Ishikawa (cell line): Measurements from ENCODE around the gene CYBA.
A peak's percentile ranks its signal among the peaks of the same experiment; 100 is the strongest.

ENCODE experiments used
- CEBPB ChIP-seq: IDR thresholded peaks from 2 replicates; pipeline ENCODE4 v1.6.1; 2012
- CREB1 ChIP-seq: IDR thresholded peaks from 2 replicates; pipeline ENCODE4 v1.6.1; 2012; ENCODE audit warnings: low read depth
- EGR1 ChIP-seq: IDR thresholded peaks from 2 replicates; pipeline ENCODE4 v1.6.1; 2012
- EP300 ChIP-seq: IDR thresholded peaks from 2 replicates; pipeline ENCODE4 v1.6.1; 2012; ENCODE audit warnings: borderline replicate concordance
- FOXM1 ChIP-seq: IDR thresholded peaks from 2 replicates; pipeline ENCODE4 v1.6.1; 2012; ENCODE audit warnings: low read depth, borderline replicate concordance
- MAX ChIP-seq: IDR thresholded peaks from 2 replicates; pipeline ENCODE4 v1.6.1; 2012
- NFIC ChIP-seq: IDR thresholded peaks from 2 replicates; pipeline ENCODE4 v1.6.1; 2012
- RAD21 ChIP-seq: IDR thresholded peaks from 2 replicates; pipeline ENCODE4 v1.6.1; 2012; ENCODE audit warnings: low read depth
- TAF1 ChIP-seq: IDR thresholded peaks from 2 replicates; pipeline ENCODE4 v1.6.1; 2012; ENCODE audit warnings: low read depth, mild to moderate bottlenecking
- TCF12 ChIP-seq: IDR thresholded peaks from 2 replicates; pipeline ENCODE4 v1.6.1; 2012; ENCODE audit warnings: low read depth
- TEAD4 ChIP-seq: IDR thresholded peaks from 2 replicates; pipeline ENCODE4 v1.6.1; 2012
- USF1 ChIP-seq: IDR thresholded peaks from 2 replicates; pipeline ENCODE4 v1.6.1; 2012
- YY1 ChIP-seq: IDR thresholded peaks from 2 replicates; pipeline ENCODE4 v1.6.1; 2012; ENCODE audit warnings: low read depth
- ZBTB7A ChIP-seq: IDR thresholded peaks from 2 replicates; pipeline ENCODE4 v1.6.1; 2012; ENCODE audit warnings: low read depth
- TF ChIP-seq, protein P1 (sequence below): IDR thresholded peaks from 2 replicates; pipeline ENCODE4 v1.6.1; 2012; ENCODE audit warnings: low read depth, mild to moderate bottlenecking

CYBA gene

DNA sequence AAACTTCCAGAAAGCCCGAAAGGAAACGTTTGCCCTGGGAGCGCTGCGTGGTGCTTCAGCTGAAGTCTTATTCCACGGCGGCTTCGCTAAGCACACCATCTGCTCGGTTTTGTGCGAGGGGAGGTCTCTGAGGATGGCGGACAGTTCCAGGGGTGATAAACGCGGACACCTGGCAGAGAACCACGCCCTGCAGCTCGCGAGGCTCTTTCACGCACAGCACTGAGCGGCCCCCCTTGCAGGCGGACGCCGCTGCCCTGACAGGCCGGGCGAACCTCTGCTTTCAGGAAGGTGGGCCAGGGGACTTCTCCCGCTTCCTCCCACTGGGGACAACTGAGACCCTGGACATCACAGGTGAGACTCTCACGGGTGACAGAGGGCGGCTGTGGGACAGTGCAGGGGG is 8.3 kb upstream of the CYBA start:
- TF ChIP-seq TCF12 (no peak), CREB1 (no peak), FOXM1 (no peak)
- TF ChIP-seq, protein P1, sequence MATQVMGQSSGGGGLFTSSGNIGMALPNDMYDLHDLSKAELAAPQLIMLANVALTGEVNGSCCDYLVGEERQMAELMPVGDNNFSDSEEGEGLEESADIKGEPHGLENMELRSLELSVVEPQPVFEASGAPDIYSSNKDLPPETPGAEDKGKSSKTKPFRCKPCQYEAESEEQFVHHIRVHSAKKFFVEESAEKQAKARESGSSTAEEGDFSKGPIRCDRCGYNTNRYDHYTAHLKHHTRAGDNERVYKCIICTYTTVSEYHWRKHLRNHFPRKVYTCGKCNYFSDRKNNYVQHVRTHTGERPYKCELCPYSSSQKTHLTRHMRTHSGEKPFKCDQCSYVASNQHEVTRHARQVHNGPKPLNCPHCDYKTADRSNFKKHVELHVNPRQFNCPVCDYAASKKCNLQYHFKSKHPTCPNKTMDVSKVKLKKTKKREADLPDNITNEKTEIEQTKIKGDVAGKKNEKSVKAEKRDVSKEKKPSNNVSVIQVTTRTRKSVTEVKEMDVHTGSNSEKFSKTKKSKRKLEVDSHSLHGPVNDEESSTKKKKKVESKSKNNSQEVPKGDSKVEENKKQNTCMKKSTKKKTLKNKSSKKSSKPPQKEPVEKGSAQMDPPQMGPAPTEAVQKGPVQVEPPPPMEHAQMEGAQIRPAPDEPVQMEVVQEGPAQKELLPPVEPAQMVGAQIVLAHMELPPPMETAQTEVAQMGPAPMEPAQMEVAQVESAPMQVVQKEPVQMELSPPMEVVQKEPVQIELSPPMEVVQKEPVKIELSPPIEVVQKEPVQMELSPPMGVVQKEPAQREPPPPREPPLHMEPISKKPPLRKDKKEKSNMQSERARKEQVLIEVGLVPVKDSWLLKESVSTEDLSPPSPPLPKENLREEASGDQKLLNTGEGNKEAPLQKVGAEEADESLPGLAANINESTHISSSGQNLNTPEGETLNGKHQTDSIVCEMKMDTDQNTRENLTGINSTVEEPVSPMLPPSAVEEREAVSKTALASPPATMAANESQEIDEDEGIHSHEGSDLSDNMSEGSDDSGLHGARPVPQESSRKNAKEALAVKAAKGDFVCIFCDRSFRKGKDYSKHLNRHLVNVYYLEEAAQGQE, result no peak

DNA sequence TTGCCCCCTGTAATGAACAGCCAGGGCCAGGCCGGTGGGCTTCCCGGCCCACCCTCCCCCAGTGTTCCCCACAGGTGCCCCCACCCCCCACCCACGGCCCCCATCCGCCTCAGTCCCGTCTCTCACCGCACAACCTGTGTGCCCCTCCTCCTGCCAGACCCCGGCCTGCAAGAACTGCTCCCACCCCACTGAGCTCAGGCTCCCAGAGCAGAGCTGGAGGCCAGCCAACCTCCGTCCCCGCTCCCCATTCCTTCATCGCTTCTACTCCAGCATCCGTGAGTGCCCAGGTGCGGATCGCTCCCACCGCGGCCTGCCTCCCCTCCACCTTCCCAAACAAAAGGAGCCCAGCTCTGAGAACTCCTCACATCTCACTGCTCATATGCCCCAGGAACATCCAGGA is 7.9 kb upstream of the CYBA start:
- TF ChIP-seq RAD21 (no peak), YY1 (no peak), MAX (no peak), USF1 (no peak)

DNA sequence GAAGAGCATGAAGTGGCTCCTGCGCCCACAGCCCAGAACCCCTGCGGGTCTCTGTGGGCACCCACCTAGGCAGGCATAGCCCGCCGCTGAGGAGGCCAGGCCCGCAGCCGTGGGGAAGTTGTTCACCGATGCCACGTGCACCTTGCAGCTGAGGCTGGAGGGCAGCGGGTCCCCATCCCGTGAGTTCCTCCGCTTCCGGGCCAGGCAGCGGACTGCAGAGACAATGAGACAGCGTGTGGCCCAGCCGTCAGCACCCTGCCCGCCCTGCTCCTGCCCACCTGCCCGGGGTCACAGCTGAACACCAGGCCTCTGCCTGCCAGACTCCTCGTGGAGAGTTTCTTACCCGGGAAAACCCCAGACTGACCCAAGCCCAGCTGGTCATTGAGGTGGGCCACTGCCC is 6.5 kb upstream of the CYBA start:
- TF ChIP-seq YY1 (no peak), TAF1 (no peak), ZBTB7A (no peak), EP300 (no peak), TCF12 (no peak), USF1 (no peak), CREB1 (no peak)

GRCh38 chr16:88656291-88656980 is 5.6 kb upstream of the CYBA start:
- TF ChIP-seq TAF1 (no peak), EGR1 (no peak), YY1 (no peak), USF1 (no peak), RAD21 (no peak), CEBPB (no peak), ZBTB7A (no peak), EP300 (no peak), CREB1 (no peak), MAX (no peak), FOXM1 (no peak), NFIC (no peak)

- TF ChIP-seq CREB1 (no peak), RAD21 (no peak), CEBPB (no peak), TAF1 (no peak), EP300 (no peak), MAX (0 out of 2 replicates have a peak, but pooled peaks have one; percentile 17), FOXM1 (no peak), USF1 (no peak), NFIC (no peak), EGR1 (peak; percentile 32; the same call in 1 of the 2 replicates), TCF12 (peak; percentile 63), YY1 (no peak), TEAD4 (no peak)
- TF ChIP-seq, protein P1, result no peak
Measured at GRCh38 chr16:88655733-88656281, 5.0 kb upstream of the CYBA start.
